HUES6 (cell line): ENCODE measurements around the gene HOXD4.
A peak's percentile ranks its signal among the peaks of the same experiment; 100 is the strongest.

Experiments
- H3K27ac ChIP-seq: 2 replicates; pipeline ENCODE4 v1.7.0; 2013; ENCODE audit warnings: low read depth, mild to moderate bottlenecking, low read length, inconsistent platforms
- H3K27me3 ChIP-seq: 2 replicates; pipeline ENCODE4 v1.6.1; 2013; ENCODE audit warnings: low read length; ENCODE audit not compliant: control insufficient read depth, insufficient read depth
- H3K36me3 ChIP-seq: 2 replicates; pipeline ENCODE4 v1.6.1; 2013; ENCODE audit warnings: low read length; ENCODE audit not compliant: control insufficient read depth, insufficient read depth
- H3K4me1 ChIP-seq: 2 replicates; pipeline ENCODE4 v1.6.1; 2013; ENCODE audit warnings: low read length; ENCODE audit not compliant: control insufficient read depth, insufficient read depth
- H3K4me3 ChIP-seq: 2 replicates; pipeline ENCODE4 v1.5.1; 2013; ENCODE audit warnings: low read depth, low read length
- H3K9ac ChIP-seq: one replicate; pipeline ENCODE4 v1.6.1; 2013; ENCODE audit warnings: mild to moderate bottlenecking, low read length
- H3K9me3 ChIP-seq: 2 replicates; pipeline ENCODE4 v1.6.1; 2013; ENCODE audit warnings: low read depth, low read length; ENCODE audit not compliant: control insufficient read depth, insufficient read depth

HOXD4 gene

GRCh38 chr2:176156807-176157498 lies 5.6 kb downstream of the HOXD4 start, which contains the start of gene HOXD3:
HOXD3 (plus strand) TSS chr2:176157307; CDS start chr2:176169115, 11,808 bp downstream.
- H3K4me1 ChIP-seq: peaks cover 26% of the 10 kb centered on the region
- H3K4me3 ChIP-seq: no peak within 1 kb of the TSS; the same call in 1 of the 2 replicates
- H3K9me3 ChIP-seq: no peaks in the 10 kb centered on the region
- H3K9ac ChIP-seq: peak within 1 kb of the TSS; percentile 63
- peaks cover 100% of the 10 kb centered on the region for H3K27me3 ChIP-seq
- no peak within 1 kb of the TSS for H3K27ac ChIP-seq
- no peaks in the 10 kb centered on the region for H3K36me3 ChIP-seq

GRCh38 chr2:176157499-176158185 lies 6.3 kb downstream of the HOXD4 start:
- H3K9ac ChIP-seq: peak overlapping the region; percentile 63
- H3K9me3 ChIP-seq: no peaks in the 10 kb centered on the region
- no peaks in the 10 kb centered on the region for H3K36me3 ChIP-seq
- peaks cover 100% of the 10 kb centered on the region for H3K27me3 ChIP-seq
- no peak overlapping the region; the same call in 1 of the 2 replicates for H3K4me3 ChIP-seq
- peaks cover 28% of the 10 kb centered on the region for H3K4me1 ChIP-seq
- H3K27ac ChIP-seq: no peak overlapping the region

DNA sequence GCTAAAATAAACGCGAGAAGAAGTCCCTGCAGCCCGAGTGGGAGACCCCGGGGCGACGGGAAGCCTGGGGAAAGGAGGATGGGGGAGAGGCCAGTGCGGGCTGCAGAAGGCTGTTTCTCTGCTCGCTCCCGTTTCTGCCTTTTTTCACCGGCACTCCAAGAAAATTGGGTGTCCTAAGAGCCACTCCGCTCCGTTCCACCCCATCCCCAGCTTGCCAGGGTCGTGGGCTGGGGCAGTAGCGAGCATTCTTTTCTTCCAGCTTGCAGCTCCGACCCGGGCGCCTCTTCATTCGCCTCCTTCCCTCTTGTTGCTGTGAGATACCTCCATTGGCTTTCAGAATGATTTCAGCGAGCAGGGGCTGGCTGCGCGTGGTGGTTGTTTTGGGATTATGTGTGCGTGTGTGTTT lies 6.8 kb downstream of the HOXD4 start:
- peak overlapping the region; percentile 19; the same call in 1 of the 2 replicates for H3K4me3 ChIP-seq
- H3K27ac ChIP-seq: no peak overlapping the region
- H3K9ac ChIP-seq: peak overlapping the region; percentile 63
- no peaks in the 10 kb centered on the region for H3K9me3 ChIP-seq
- H3K36me3 ChIP-seq: no peaks in the 10 kb centered on the region
- H3K27me3 ChIP-seq: peaks cover 100% of the 10 kb centered on the region
- H3K4me1 ChIP-seq: peaks cover 30% of the 10 kb centered on the region

DNA sequence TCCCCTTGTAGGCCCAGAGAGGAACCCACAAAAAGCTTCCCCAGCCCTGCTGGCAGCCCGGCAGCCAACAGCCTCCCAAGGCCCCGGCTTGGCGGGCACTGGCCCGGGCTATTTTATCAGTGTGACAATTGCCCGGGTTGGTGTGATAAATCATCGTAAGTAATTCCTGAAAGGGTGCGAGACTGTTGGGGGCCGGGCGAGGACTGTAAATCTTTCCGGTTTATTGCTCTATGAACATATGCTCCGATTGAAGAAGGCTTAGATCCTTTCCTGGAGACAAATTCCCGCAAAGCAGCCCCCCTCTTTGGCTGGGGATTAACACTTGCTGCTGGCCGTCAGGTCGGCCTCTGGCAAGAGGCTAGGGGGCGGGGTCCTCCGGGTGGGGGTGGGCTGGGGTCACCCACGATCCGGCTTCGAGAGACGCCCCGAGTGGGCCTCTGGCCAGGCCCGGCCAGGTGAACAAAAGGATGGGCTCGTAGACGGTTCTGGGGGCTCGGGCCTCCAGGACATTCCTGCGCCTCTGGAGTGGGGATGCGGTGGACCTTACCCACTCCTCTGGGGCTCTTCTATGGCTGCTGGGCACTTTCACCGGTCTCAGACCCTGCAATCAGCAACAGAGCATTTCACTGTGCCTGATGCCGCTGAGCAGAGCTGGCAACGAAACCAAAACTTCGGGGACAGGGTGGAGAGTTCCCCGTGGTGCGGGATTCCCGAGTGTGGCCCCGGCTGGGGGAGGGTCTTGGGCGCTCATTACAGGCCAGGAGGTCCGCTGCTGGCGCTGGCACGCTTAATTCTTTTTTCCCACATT lies 7.7 kb downstream of the HOXD4 start:
- no peak overlapping the region for H3K27ac ChIP-seq
- peaks cover 100% of the 10 kb centered on the region for H3K27me3 ChIP-seq
- H3K36me3 ChIP-seq: no peaks in the 10 kb centered on the region

DNA sequence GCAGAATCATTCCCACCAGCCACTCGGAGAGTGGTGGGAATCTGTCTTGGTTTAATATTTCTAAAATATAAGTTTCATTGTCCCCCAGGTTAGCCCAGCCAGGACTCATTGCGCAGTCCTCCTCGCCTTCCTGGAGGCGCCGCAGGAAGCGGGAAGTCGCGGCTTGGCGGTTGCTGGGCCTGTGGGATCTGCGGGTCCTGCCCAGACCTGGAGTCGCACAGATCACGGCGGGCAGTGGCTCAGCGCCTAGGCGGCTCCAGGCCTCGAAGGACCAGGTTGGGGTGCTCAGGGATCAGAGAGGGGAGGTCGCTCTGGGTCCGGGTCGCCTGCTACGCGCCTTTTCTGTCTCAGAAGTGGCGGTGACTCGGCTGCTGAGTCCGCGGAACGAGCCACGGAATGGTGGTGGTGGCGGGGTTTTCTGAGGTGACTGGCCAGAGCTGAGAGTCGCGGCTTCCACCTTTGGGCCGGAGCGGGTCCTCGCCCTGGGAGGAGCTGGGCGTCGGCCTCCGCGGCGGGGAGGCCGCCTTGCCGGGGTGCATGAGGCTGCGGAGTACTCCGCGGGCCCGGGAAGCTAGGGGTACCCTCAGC lies 8.4 kb downstream of the HOXD4 start:
- Histone ChIP-seq H3K27ac (no peak overlapping the region), H3K4me1 (peaks cover 44% of the 10 kb centered on the region), H3K36me3 (no peaks in the 10 kb centered on the region), H3K4me3 (peak overlapping the region; percentile 27; the same call in 1 of the 2 replicates), H3K9me3 (no peaks in the 10 kb centered on the region), H3K9ac (peak overlapping the region; percentile 71), H3K27me3 (peaks cover 100% of the 10 kb centered on the region)

More for the DNA sequence above, 7.7 kb downstream of the HOXD4 start:
- Histone ChIP-seq H3K9ac (peak overlapping the region; percentile 71), H3K9me3 (no peaks in the 10 kb centered on the region), H3K4me1 (peaks cover 39% of the 10 kb centered on the region), H3K4me3 (peak overlapping the region; percentile 27; the same call in 1 of the 2 replicates)

GRCh38 chr2:176160251-176160985 lies 9.1 kb downstream of the HOXD4 start:
- Histone ChIP-seq H3K4me1 (peaks cover 43% of the 10 kb centered on the region), H3K4me3 (peak overlapping the region; percentile 27; the same call in 1 of the 2 replicates), H3K9ac (peak overlapping the region; percentile 71), H3K27me3 (peaks cover 100% of the 10 kb centered on the region), H3K9me3 (no peaks in the 10 kb centered on the region), H3K36me3 (no peaks in the 10 kb centered on the region), H3K27ac (no peak overlapping the region)

GRCh38 chr2:176160986-176161824 lies 9.9 kb downstream of the HOXD4 start:
- H3K9me3 ChIP-seq: no peaks in the 10 kb centered on the region
- peak overlapping the region; percentile 27; the same call in 1 of the 2 replicates for H3K4me3 ChIP-seq
- H3K27ac ChIP-seq: no peak overlapping the region
- no peaks in the 10 kb centered on the region for H3K36me3 ChIP-seq
- H3K4me1 ChIP-seq: peaks cover 40% of the 10 kb centered on the region
- H3K27me3 ChIP-seq: peaks cover 100% of the 10 kb centered on the region
- H3K9ac ChIP-seq: peak overlapping the region; percentile 43

DNA sequence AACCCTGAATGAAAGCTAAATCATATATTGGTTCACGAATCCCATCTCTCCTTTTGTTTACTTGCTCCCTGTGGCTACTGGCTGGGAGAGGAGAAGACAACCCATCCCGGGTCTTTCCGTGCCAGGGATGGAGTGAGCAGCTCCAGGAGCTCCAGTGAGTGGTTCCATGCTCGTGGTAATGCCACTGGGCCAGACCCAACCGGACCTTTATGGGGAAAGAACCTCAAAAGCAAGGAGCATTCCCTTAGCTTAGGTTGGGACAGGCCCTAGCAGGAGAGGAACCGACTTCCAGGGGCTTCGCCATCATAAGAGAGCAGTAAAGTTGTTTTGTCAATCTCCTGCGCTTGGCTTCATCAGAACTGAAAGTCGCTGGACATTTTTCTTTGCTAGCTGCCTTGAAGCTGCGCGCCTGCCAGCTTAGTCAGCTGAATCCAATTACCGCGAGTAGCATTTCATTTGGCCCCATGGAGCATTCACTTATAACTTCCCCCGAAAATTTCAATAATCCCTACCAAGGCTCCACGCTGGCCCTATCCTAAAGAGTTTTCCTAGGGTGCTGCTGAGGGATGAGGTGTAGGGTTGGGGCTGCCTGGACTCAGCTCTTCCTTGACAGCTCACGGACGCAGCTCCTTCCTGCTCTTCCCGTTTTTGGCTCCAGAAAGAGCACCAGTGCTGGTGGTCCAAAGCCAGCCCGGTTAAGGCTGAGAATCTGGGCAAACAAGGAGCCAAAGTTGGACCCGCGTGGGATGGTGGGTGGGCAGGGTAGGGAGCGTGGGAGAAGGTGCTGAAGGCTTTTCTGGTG lies 10.7 kb downstream of the HOXD4 start:
- Histone ChIP-seq H3K27ac (no peak overlapping the region), H3K27me3 (peaks cover 100% of the 10 kb centered on the region), H3K4me1 (peaks cover 40% of the 10 kb centered on the region), H3K36me3 (no peaks in the 10 kb centered on the region), H3K9me3 (no peaks in the 10 kb centered on the region), H3K9ac (peak overlapping the region; percentile 53), H3K4me3 (no peak overlapping the region)
